Uterus (tissue), 4 donors: Measurements from ENCODE around the gene UGGT2. TPM values are rescaled to one million over a fixed set of nuclear protein-coding genes. Genes with fewer than 3 reads are reported as not detected.
"Not testable (repeated sequence)": the region's sequence is repeated elsewhere in the genome, so short reads cannot be mapped to it uniquely, and the experiment has no call there.

Source experiments
- DNase-seq, 2 donors: peaks; one replicate each; pipeline ENCODE4 v3.0.0-alpha.2; 2019 to 2020
- H3K27ac ChIP-seq, 2 donors: fragments of 200-600 bp; sonication (generic); 1 replicate in 1 of 2; 2 replicates in 1 of 2; pipeline ENCODE4 v1.5.1; 2016 to 2018
- H3K27me3 ChIP-seq, 2 donors: fragments of 200-600 bp; sonication (generic); one replicate each; pipeline ENCODE4 v1.5.1; 2018 to 2019; ENCODE audit warnings: control low read depth in 1 of 2
- H3K36me3 ChIP-seq, 2 donors: fragments of 200-600 bp; sonication (generic); one replicate each; pipeline ENCODE4 v1.5.1; 2019; ENCODE audit warnings: control low read depth in 1 of 2
- H3K4me1 ChIP-seq, 2 donors: fragments of 200-600 bp; sonication (generic); one replicate each; pipeline ENCODE4 v1.5.1; 2018 to 2019; ENCODE audit warnings: control low read depth in 1 of 2
- H3K4me3 ChIP-seq, 2 donors: fragments of 200-600 bp; sonication (generic); 1 replicate in 1 of 2; 2 replicates in 1 of 2; pipeline ENCODE4 v1.5.1; 2018 to 2019; ENCODE audit warnings: mild to moderate bottlenecking in 1 of 2
- H3K9me3 ChIP-seq, 2 donors: fragments of 200-600 bp; sonication (generic); one replicate each; pipeline ENCODE4 v1.5.1; 2019; ENCODE audit warnings: control low read depth in 1 of 2
- POLR2A ChIP-seq, 2 donors: fragments of 450-650 bp; IDR thresholded peaks; one replicate each; pipeline ENCODE4 v1.6.1; 2016; ENCODE audit warnings: antibody characterized with exemption in 2 of 2, mild to moderate bottlenecking in 1 of 2, moderate library complexity in 1 of 2
- intact Hi-C: fragments of 100-400 bp; cut with DNase I; formaldehyde crosslinking; loops from one replicate; pipeline ENCODE4 v1.15.1; 2023; ENCODE audit warnings: low total_unique reads
- total RNA-seq, 4 donors: library from RNA; depleted of rRNA in 3 of 4; stranded (reverse); fragments of >200 nt in 3 of 4; gene quantifications; one replicate each; pipeline versions ENCODE4 v1.1.0 to v1.2.4, GENCODE V29; 2014 to 2023
- TF ChIP-seq, protein P1 (sequence below), 4 experiments: fragments of 200-600 bp in 2 of 4; fragments of 450-650 bp in 2 of 4; sonication (generic) in 2 of 4; IDR thresholded peaks; one replicate each; pipeline ENCODE4 v1.5.1; 2016 to 2019; ENCODE audit warnings: antibody characterized with exemption in 4 of 4, mild to moderate bottlenecking in 2 of 4, moderate library complexity in 1 of 4
- donor health status: DM: yes; HTN: yes; CAD: no.

The UGGT2 gene
- total RNA-seq, 4 donors from 2014 or later: 33.5 to 171 (median 116) TPM

DNA sequence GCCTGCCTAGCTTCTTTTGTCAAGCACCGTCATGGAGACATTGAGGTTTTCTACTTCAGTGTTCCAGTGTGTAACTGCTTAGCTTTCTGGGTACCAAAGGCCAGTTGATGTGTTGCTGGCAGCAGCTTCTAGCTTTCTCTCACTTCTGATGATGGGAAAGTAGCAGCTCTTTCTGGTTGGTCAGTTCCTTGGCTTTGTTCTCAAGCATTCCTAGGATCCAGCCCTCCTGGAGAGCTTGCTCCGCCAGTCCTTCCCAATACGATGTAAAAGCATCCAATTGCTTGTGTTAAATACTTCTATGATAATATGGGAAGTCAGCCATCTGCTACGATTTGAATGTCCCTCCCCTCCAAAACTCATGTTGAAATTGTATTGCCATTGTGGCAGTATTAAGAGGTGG lies 182.8 kb downstream of the UGGT2 start:
- Histone ChIP-seq H3K27ac (no peak overlapping the region), H3K4me3 (no peak overlapping the region), H3K9me3 (no peaks in the 10 kb centered on the region), H3K36me3 (no peaks in the 10 kb centered on the region), H3K4me1 (no peaks in the 10 kb centered on the region), H3K27me3 (no peaks in the 10 kb centered on the region)
- intact Hi-C loops: no loop called here
- TF ChIP-seq POLR2A (IDR thresholded peaks at IDR 0.05): no peak
- TF ChIP-seq, protein P1, sequence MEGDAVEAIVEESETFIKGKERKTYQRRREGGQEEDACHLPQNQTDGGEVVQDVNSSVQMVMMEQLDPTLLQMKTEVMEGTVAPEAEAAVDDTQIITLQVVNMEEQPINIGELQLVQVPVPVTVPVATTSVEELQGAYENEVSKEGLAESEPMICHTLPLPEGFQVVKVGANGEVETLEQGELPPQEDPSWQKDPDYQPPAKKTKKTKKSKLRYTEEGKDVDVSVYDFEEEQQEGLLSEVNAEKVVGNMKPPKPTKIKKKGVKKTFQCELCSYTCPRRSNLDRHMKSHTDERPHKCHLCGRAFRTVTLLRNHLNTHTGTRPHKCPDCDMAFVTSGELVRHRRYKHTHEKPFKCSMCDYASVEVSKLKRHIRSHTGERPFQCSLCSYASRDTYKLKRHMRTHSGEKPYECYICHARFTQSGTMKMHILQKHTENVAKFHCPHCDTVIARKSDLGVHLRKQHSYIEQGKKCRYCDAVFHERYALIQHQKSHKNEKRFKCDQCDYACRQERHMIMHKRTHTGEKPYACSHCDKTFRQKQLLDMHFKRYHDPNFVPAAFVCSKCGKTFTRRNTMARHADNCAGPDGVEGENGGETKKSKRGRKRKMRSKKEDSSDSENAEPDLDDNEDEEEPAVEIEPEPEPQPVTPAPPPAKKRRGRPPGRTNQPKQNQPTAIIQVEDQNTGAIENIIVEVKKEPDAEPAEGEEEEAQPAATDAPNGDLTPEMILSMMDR (IDR thresholded peaks at IDR 0.05): no peak
- no peak for DNase-seq

DNA sequence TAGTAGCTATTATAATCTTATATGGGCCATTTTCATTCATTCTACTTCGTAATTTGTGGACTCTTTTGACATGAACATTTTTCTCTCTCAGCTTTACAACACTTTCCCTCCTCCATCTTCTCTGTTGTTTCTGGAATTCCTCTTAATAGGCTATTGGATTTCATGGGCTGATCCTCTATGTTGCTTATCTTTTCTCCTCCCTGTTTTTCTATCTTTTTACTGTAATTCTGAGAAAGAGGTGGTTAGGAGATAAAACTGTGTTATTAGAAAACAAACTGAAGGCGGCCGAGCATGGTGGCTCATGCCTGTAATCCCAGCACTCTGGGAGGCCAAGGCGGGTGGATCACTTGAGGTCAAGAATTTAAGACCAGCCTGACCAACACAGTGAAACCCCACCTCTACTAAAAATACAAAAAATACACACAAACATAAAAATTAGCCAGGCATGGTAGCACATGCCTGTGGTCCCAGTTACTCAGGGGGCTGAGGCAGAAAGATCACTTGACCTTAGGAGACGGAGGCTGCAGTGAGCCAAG lies 188.1 kb downstream of the UGGT2 start:
- intact Hi-C loops: no loop called here
- DNase-seq: no peak
- Histone ChIP-seq H3K36me3 (no peaks in the 10 kb centered on the region), H3K27me3 (no peaks in the 10 kb centered on the region), H3K4me1 (no peaks in the 10 kb centered on the region), H3K9me3 (no peaks in the 10 kb centered on the region), H3K27ac (no peak overlapping the region), H3K4me3 (no peak overlapping the region)
- no peak for TF ChIP-seq POLR2A (IDR thresholded peaks at IDR 0.05)
- TF ChIP-seq, protein P1 (IDR thresholded peaks at IDR 0.05): no peak

DNA sequence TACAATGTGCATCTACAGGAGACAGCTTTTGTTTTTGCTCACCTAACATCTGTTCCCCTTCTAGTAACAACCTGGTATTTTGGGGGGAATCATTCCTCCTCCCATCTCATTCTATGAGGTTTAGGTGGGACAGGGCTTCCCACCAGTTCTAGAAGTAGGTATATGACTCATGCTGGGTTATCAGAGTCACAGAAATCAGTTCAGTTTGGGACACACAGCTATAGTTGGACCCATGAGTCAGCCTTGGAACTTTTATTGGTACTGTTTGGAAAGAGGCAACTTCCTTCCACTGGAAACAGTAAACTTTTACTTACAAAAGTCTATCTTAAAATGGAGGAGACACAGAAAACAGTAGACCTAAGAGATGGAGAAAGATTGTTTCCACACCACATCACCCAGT lies 190.8 kb downstream of the UGGT2 start:
- Histone ChIP-seq H3K9me3 (no peaks in the 10 kb centered on the region), H3K27ac (no peak overlapping the region), H3K36me3 (no peaks in the 10 kb centered on the region), H3K4me1 (no peaks in the 10 kb centered on the region), H3K27me3 (no peaks in the 10 kb centered on the region), H3K4me3 (no peak overlapping the region)
- no peak for TF ChIP-seq POLR2A (IDR thresholded peaks at IDR 0.05)
- no peak for DNase-seq
- intact Hi-C loops: no loop called here

DNA sequence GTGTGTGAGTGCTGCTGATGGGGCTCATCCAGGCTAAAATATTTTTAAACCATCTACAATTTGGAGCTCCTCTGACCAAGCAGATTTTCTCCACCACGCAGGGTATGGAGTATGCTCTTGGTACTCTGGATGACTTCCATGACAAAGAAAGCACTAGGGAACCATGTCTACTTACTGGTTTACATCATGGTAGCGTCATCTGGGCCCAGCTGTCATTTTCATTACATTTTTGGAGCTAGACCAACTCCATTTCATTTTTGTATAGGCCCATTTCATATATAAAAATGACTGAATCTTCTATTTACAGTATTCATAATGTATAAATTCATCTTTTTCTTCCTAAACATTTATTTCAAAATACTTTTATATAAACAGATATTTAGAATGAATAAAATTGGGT lies 191.9 kb downstream of the UGGT2 start:
- no peak for TF ChIP-seq POLR2A (IDR thresholded peaks at IDR 0.05)
- TF ChIP-seq, protein P1 (IDR thresholded peaks at IDR 0.05): no peak

DNA sequence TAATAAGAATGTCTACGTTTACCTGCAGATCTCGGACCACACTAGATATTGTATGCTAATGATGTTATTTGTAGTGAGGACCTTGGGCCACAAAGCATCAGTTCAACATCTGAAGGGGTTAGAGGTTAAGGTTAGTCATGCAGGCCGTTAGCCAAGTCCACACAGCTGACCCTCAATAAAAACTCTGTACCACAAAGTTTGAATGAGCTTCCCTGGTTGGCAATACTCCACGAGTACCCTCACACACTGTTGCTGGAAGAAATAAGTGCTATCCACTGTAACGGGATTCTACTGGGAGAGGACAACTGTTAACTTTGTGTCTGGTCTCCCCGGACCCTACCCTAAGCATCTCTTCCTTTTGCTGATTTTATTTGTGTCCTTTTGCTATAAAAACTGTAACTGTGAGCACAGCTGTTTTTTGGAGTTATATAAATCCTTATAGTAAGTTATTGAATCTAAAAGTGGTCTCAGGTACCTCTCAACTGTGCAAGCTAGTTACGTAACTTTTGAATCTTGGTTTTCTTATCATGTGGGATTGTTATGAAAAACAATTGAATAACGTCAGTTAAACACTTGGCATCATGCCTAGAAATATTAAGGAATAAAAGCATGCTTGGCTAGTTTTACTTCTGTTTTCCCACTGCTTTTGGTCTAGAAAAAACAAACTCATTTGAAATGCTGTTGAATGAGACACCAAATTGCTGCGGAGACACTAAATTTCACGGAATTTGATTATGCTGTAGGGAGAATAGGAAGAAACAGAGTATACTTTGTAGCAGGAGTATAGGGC lies 194.7 kb downstream of the UGGT2 start:
- H3K36me3 ChIP-seq: no peaks in the 10 kb centered on the region
- intact Hi-C loops: no loop called here
- H3K4me1 ChIP-seq: no peaks in the 10 kb centered on the region
- no peaks in the 10 kb centered on the region for H3K9me3 ChIP-seq
- H3K4me3 ChIP-seq: no peak overlapping the region
- DNase-seq: no peak
- TF ChIP-seq, protein P1 (IDR thresholded peaks at IDR 0.05): no peak
- no peaks in the 10 kb centered on the region for H3K27me3 ChIP-seq
- H3K27ac ChIP-seq: no peak overlapping the region

More for the DNA sequence above, 191.9 kb downstream of the UGGT2 start:
- H3K9me3 ChIP-seq: no peaks in the 10 kb centered on the region
- no peak overlapping the region for H3K4me3 ChIP-seq
- no peaks in the 10 kb centered on the region for H3K36me3 ChIP-seq
- no peak overlapping the region for H3K27ac ChIP-seq
- no peaks in the 10 kb centered on the region for H3K27me3 ChIP-seq
- intact Hi-C loops: no loop called here
- H3K4me1 ChIP-seq: no peaks in the 10 kb centered on the region
- DNase-seq: no peak

DNA sequence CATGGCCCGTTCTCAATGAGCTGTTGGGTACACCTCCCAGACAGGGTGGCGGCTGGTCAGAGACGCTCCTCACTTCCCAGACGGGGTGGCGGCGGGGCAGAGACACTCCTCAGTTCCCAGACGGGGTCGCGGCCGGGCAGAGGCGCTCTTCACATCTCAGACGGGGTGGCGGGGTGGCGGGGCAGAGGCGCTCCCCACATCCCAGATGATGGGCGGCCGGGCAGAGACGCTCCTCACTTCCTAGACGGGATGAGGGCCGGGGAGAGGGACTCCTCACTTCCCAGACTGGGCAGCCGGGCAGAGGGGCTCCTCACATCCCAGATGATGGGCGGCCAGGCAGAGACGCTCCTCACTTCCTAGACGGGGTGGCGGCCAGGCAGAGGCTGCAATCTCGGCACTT lies 207.5 kb downstream of the UGGT2 start:
- H3K4me1 ChIP-seq, H3K4me3 ChIP-seq, H3K27ac ChIP-seq, DNase-seq, H3K9me3 ChIP-seq, H3K27me3 ChIP-seq, H3K36me3 ChIP-seq, intact Hi-C loops: not testable (repeated sequence)
